ENCODE results near the gene PFKM.
A peak's percentile ranks its signal among the peaks of the same experiment; 100 is the strongest.
"Not testable (repeated sequence)": the region's sequence is repeated elsewhere in the genome, so short reads cannot be mapped to it uniquely, and the experiment has no call there.

The PFKM gene

GRCh38 chr12:48119078-48119833, at the start of gene PFKM:
Gene PFKM (plus strand): TSS chr12:48119364. CDS start chr12:48122775, 3,411 bp downstream.
- peak; percentile 93 for DNase-seq

GRCh38 chr12:48070033-48070432, 49.1 kb upstream of the PFKM start:
- no peak for DNase-seq

- no peak for DNase-seq
These were observed 48.4 kb upstream of the PFKM start for GRCh38 chr12:48070731-48071130.

- no peak for DNase-seq
These were observed 47.4 kb upstream of the PFKM start for GRCh38 chr12:48071808-48072207.

- DNase-seq: no peak
These were observed 46.9 kb upstream of the PFKM start for GRCh38 chr12:48072266-48072665.

GRCh38 chr12:48074266-48074665, 44.9 kb upstream of the PFKM start:
- no peak for DNase-seq

- no peak for DNase-seq
These were observed 43.3 kb upstream of the PFKM start for GRCh38 chr12:48075832-48076231.

GRCh38 chr12:48077111-48077510, 42.1 kb upstream of the PFKM start:
- no peak for DNase-seq

- no peak for DNase-seq
These were observed 40.3 kb upstream of the PFKM start for GRCh38 chr12:48078901-48079300.

- DNase-seq: no peak
These were observed 38.9 kb upstream of the PFKM start for GRCh38 chr12:48080285-48080684.

- no peak for DNase-seq
These were observed 38.3 kb upstream of the PFKM start for GRCh38 chr12:48080821-48081220.

GRCh38 chr12:48084066-48084465, 35.1 kb upstream of the PFKM start:
- DNase-seq: peak; percentile 21

- no peak for DNase-seq
These were observed 34.2 kb upstream of the PFKM start for GRCh38 chr12:48084841-48085460.

- no peak for DNase-seq
These were observed 32.8 kb upstream of the PFKM start for GRCh38 chr12:48086327-48086726.

- DNase-seq: no peak
These were observed 26.6 kb upstream of the PFKM start for GRCh38 chr12:48092611-48093010.

- DNase-seq: peak; percentile 43
These were observed 14.6 kb upstream of the PFKM start for GRCh38 chr12:48104531-48104930.

- DNase-seq: peak; percentile 71
These were observed 13.8 kb upstream of the PFKM start for GRCh38 chr12:48105321-48105866.

- peak; percentile 97 for DNase-seq
These were observed 13.1 kb upstream of the PFKM start, which contains the start of gene SENP1 for GRCh38 chr12:48105867-48106680. Gene SENP1 (minus strand): TSS chr12:48106079. CDS start chr12:48101472, 4,607 bp downstream.

- no peak for DNase-seq
These were observed 12.2 kb upstream of the PFKM start for GRCh38 chr12:48106681-48107613.

GRCh38 chr12:48109424-48109823, 9.7 kb upstream of the PFKM start:
- DNase-seq: no peak

- no peak for DNase-seq
These were observed 8.4 kb upstream of the PFKM start for GRCh38 chr12:48110691-48111311.

GRCh38 chr12:48111312-48111693, 7.9 kb upstream of the PFKM start:
- DNase-seq: not testable (repeated sequence)
